Endothelial cell (in vitro differentiated cells): ENCODE data around the gene KCTD8. TPM values are rescaled to one million over a fixed set of nuclear protein-coding genes. Genes with fewer than 3 reads are reported as not detected.
A peak's percentile ranks its signal among the peaks of the same experiment; 100 is the strongest.

Experiments used
- DNase-seq: peaks from one replicate; pipeline ENCODE4 v3.0.0; 2021; ENCODE audit warnings: low spot score
- H3K27ac Mint-ChIP-seq: one replicate; pipeline ENCODE4 v1.8.0; 2021; ENCODE audit warnings: mixed read lengths, inconsistent platforms; ENCODE audit not compliant: unreplicated experiment
- H3K27me3 Mint-ChIP-seq: one replicate; pipeline ENCODE4 v1.8.0; 2021; ENCODE audit warnings: mild to moderate bottlenecking, moderate library complexity, mixed read lengths, inconsistent platforms; ENCODE audit not compliant: unreplicated experiment
- H3K36me3 Mint-ChIP-seq: one replicate; pipeline ENCODE4 v1.8.0; 2021; ENCODE audit warnings: mild to moderate bottlenecking, low read depth, mixed read lengths, inconsistent platforms; ENCODE audit not compliant: unreplicated experiment
- H3K4me1 Mint-ChIP-seq: one replicate; pipeline ENCODE4 v1.8.0; 2021; ENCODE audit warnings: mild to moderate bottlenecking, mixed read lengths, inconsistent platforms; ENCODE audit not compliant: unreplicated experiment
- H3K4me3 Mint-ChIP-seq: one replicate; pipeline ENCODE4 v1.8.0; 2021; ENCODE audit warnings: mild to moderate bottlenecking, mixed read lengths, inconsistent platforms; ENCODE audit not compliant: unreplicated experiment
- H3K9me3 Mint-ChIP-seq: one replicate; pipeline ENCODE4 v1.8.0; 2021; ENCODE audit warnings: mixed read lengths, inconsistent platforms; ENCODE audit not compliant: unreplicated experiment
- CTCF ChIP-seq: fragments of 200-600 bp; sonication (generic); IDR thresholded peaks from one replicate; pipeline ENCODE4 v1.5.0; 2021; ENCODE audit warnings: antibody characterized with exemption; ENCODE audit not compliant: unreplicated experiment
- total RNA-seq: library from RNA; stranded (reverse); fragmentation: NEBNext Ultra II Directional; extraction: Animal tissue kit (Norgen Biotek cat#: 25700); gene quantifications from one replicate; pipeline ENCODE4 v1.2.1, GENCODE V29; 2021; ENCODE audit not compliant: unreplicated experiment

Gene KCTD8
- total RNA-seq, 1 donor from 2014 or later, result 0.62 TPM

GRCh38 chr4:44149282-44149681, 299.3 kb downstream of the KCTD8 start:
- no peak overlapping the region for H3K4me3 Mint-ChIP-seq
- H3K27me3 Mint-ChIP-seq, result no peaks in the 10 kb centered on the region
- DNase-seq, result no peak
- peaks cover 16% of the 10 kb centered on the region for H3K4me1 Mint-ChIP-seq
- no peaks in the 10 kb centered on the region for H3K9me3 Mint-ChIP-seq
- no peak for TF ChIP-seq CTCF
- H3K27ac Mint-ChIP-seq, result no peak overlapping the region
- H3K36me3 Mint-ChIP-seq, result peaks cover 5% of the 10 kb centered on the region

GRCh38 chr4:44147571-44148075, 301.0 kb downstream of the KCTD8 start:
- H3K36me3 Mint-ChIP-seq, result peaks cover 5% of the 10 kb centered on the region
- no peak overlapping the region for H3K27ac Mint-ChIP-seq
- no peak overlapping the region for H3K4me3 Mint-ChIP-seq
- no peaks in the 10 kb centered on the region for H3K9me3 Mint-ChIP-seq
- TF ChIP-seq CTCF, result no peak
- H3K4me1 Mint-ChIP-seq, result peaks cover 16% of the 10 kb centered on the region
- DNase-seq, result no peak
- no peaks in the 10 kb centered on the region for H3K27me3 Mint-ChIP-seq

- H3K36me3 Mint-ChIP-seq, result peaks cover 5% of the 10 kb centered on the region
- no peak overlapping the region for H3K4me3 Mint-ChIP-seq
- DNase-seq, result no peak
- H3K27me3 Mint-ChIP-seq, result no peaks in the 10 kb centered on the region
- H3K4me1 Mint-ChIP-seq, result peaks cover 16% of the 10 kb centered on the region
- H3K9me3 Mint-ChIP-seq, result no peaks in the 10 kb centered on the region
- no peak for TF ChIP-seq CTCF
- peak overlapping the region; percentile 16 for H3K27ac Mint-ChIP-seq
These were observed 302.1 kb downstream of the KCTD8 start for GRCh38 chr4:44146516-44146915.

- H3K27me3 Mint-ChIP-seq, result no peaks in the 10 kb centered on the region
- no peak overlapping the region for H3K4me3 Mint-ChIP-seq
- no peak overlapping the region for H3K27ac Mint-ChIP-seq
- DNase-seq, result no peak
- H3K36me3 Mint-ChIP-seq, result peaks cover 5% of the 10 kb centered on the region
- no peaks in the 10 kb centered on the region for H3K9me3 Mint-ChIP-seq
- TF ChIP-seq CTCF, result no peak
- H3K4me1 Mint-ChIP-seq, result peaks cover 16% of the 10 kb centered on the region
These were observed 302.7 kb downstream of the KCTD8 start for GRCh38 chr4:44145868-44146267.

GRCh38 chr4:44132526-44132925, 316.1 kb downstream of the KCTD8 start:
- Mint-ChIP-seq H3K27ac (no peak overlapping the region), H3K4me3 (no peak overlapping the region), H3K4me1 (no peaks in the 10 kb centered on the region), H3K27me3 (no peaks in the 10 kb centered on the region), H3K9me3 (no peaks in the 10 kb centered on the region), H3K36me3 (no peaks in the 10 kb centered on the region)
- DNase-seq, result no peak
- no peak for TF ChIP-seq CTCF

Other genes with a start within 250 kb of the KCTD8 start
- not detected for gene YIPF7, start 202.8 kb upstream of the KCTD8 start, total RNA-seq
- 14.7 TPM for gene GUF1, start 229.6 kb upstream of the KCTD8 start, total RNA-seq